ENCODE results near the gene C11orf98.
A peak's percentile ranks its signal among the peaks of the same experiment; 100 is the strongest.
"Not testable (repeated sequence)": the region's sequence is repeated elsewhere in the genome, so short reads cannot be mapped to it uniquely, and the experiment has no call there.

C11orf98 gene

GRCh38 chr11:62648967-62649364, 16.0 kb downstream of the C11orf98 start:
- DNase-seq: no peak

GRCh38 chr11:62648185-62648966, 16.6 kb downstream of the C11orf98 start:
- no peak for DNase-seq

GRCh38 chr11:62647609-62648005, 17.4 kb downstream of the C11orf98 start:
- DNase-seq: no peak

GRCh38 chr11:62646825-62647608, 18.0 kb downstream of the C11orf98 start:
- no peak for DNase-seq

DNA sequence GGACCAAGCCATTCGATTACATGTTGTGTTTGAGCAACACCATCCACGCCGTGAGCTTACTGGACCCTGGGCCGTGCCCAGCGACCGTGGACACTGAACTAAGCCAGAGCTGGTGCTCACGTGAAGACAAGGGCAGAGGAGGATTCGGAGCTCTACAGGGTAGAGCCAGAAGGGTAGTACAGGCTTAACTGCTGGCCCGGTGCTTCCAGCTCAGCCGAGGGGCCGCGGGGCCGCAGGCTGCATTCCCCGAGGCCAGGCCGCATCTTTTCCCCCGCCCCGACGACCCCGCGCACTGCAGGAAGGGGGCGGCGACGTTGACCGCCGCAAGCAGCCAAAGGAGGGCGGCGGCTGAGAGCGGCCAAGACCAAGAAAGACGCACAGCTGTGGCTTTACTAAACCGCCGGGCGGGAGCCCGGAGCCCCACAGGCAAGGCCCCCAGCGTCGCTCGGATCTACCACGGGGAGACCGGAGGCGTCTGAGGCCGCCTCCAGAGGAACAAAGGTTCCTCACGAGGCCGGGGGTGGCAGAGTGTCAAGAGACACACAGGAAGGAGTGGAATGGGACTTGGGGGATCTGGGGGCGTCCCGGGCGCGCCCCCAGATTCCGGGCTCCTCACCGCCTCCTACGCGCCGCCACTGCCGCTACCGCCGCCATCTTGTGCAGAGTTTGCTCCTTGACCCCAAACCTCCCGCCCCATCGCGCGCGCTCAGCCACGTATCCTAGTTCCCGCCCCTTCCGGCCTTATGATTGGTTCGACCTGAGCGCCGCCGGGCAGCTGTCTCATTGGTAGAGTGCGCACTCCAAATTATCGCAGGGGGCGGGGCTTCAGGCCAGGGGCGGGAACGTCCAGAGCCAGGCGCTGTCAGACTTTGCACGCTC, 18.8 kb downstream of the C11orf98 start, which contains the start of gene GANAB:
Gene GANAB (minus strand): TSS at position 668 of the 879 bp plus-strand sequence. CDS start 14 bp downstream, at position 654.
- DNase-seq: peak; percentile 98

DNA sequence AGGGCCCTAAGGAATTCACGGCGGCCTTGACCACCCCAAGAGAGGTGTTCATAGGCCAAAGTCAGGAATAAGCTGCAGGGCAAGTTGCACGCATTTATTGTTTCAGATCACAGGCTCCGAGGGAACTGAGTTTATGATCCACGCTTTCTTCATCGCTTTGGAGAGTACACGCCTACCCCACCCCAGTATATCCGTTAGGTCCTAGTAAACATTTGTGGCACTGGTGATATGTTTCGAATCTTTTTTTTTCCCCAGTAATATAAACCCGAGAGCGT, 19.4 kb downstream of the C11orf98 start:
- DNase-seq: no peak

DNA sequence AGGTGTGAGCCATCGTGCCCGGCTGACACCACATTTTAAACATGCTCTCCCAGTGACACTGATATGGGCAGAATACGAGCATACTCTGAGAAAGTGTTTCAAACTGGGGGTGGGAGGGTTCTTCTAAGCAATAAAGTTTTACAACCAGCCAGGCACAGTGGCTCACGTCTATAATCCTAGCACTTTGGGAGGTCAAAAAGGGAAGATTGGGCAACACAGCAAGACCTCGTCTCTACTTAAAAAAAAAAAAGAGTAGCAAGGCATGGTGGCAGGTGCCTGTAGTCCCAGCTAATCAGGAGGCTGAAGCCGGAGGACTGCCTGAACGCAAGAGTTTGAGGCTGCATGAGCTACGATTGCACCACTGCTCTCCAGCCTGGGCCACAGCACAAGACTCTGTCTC, 20.8 kb downstream of the C11orf98 start:
- no peak for DNase-seq

DNA sequence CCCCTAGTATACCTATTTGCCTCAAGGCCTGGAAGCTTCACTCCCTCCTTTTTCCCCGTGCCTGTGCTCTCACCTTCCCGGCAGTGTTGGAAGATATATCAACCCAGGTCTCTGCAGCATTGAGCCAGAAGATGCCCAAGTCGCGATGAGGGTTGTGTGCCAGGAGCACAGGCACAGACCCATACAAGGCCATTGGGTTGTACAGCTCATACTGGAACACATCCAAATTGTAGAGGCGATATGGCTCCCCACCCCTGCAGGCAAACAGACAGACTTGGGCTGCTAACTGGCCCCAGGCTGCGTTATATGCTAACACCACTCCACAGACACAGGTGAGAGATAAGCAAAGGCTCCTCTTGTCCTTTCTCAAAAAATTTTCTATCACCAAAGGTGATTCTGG, 32.5 kb downstream of the C11orf98 start:
- no peak for DNase-seq

DNA sequence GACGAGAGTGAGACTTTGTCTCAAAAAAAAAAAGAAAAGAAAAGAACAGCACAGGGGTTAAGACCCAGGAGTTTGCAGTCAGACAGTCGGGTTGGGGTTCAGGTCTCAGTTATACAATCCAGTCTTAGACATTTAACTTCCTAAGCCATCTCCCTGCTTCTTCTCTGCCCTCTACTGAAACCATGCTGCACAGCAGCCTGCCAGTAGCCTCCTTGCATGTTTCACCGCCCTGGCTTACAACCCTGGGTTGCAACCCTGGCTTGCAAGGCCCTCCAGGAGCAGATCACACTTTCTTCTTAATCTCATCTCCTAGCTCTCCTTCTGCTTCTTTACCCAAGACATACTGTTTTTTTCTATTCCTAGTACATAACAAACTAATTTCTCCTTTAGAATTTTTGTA, 37.3 kb downstream of the C11orf98 start:
- DNase-seq: no peak

- no peak for DNase-seq
Measured at GRCh38 chr11:62622476-62623089, 42.4 kb downstream of the C11orf98 start.

GRCh38 chr11:62621567-62622470, 43.2 kb downstream of the C11orf98 start, which contains the start of gene B3GAT3:
TSS of gene B3GAT3 (minus strand) at chr11:62621986. CDS start at chr11:62621947, 39 bp downstream.
- peak; percentile 98 for DNase-seq

GRCh38 chr11:62621027-62621566, 43.9 kb downstream of the C11orf98 start:
- no peak for DNase-seq

GRCh38 chr11:62616957-62617356, 48.1 kb downstream of the C11orf98 start:
- DNase-seq: not testable (repeated sequence)

GRCh38 chr11:62615521-62615920, 49.5 kb downstream of the C11orf98 start:
- DNase-seq: no peak

- DNase-seq: no peak
Measured at GRCh38 chr11:62614275-62614674, 50.7 kb downstream of the C11orf98 start.

- DNase-seq: no peak
Measured at GRCh38 chr11:62613291-62613778, 51.7 kb downstream of the C11orf98 start.

All from midbrain (tissue), 1 donor.